OCI-LY3 (cell line): ENCODE data around the gene TIMM17A.

Experiments
- CTCF ChIP-seq: fragments of 200-600, 300-600 bp; sonication (generic); IDR thresholded peaks from 2 replicates; pipeline ENCODE4 v1.5.1; 2014; ENCODE audit warnings: antibody characterized with exemption, low read length, low read depth
- EZH2phosphoT487 ChIP-seq: fragments of 200-600 bp; shearing (Covaris generic); IDR thresholded peaks from 2 replicates; pipeline ENCODE4 v1.6.1; 2018; ENCODE audit warnings: antibody characterized with exemption, mixed run types, low read depth

GRCh38 chr1:201970334-201971159, 15.2 kb downstream of the TIMM17A start:
- no peak for TF ChIP-seq CTCF
- no peak for TF ChIP-seq EZH2phosphoT487
